Testis (tissue), 3 donors: ENCODE measurements around the gene IL1RAPL1. TPM values are rescaled to one million over a fixed set of nuclear protein-coding genes. Genes with fewer than 3 reads are reported as not detected.

ENCODE experiments used
- DNase-seq: peaks from one replicate; pipeline ENCODE4 v3.0.0-alpha.2; 2019
- H3K27ac ChIP-seq, 2 donors: fragments of 200-600 bp; sonication (generic); one replicate each; pipeline ENCODE4 v1.5.1; 2019
- H3K27me3 ChIP-seq: fragments of 200-600 bp; sonication (generic); one replicate; pipeline ENCODE4 v1.5.1; 2019
- H3K36me3 ChIP-seq: fragments of 200-600 bp; sonication (generic); one replicate; pipeline ENCODE4 v1.5.1; 2017; ENCODE audit warnings: low read depth; ENCODE audit errors: missing control alignments
- H3K4me1 ChIP-seq: fragments of 200-600 bp; sonication (generic); one replicate; pipeline ENCODE4 v1.5.1; 2019
- H3K4me3 ChIP-seq, 2 donors: fragments of 200-600 bp; sonication (generic); one replicate each; pipeline ENCODE4 v1.5.1; 2017 to 2019
- H3K9me3 ChIP-seq: fragments of 200-600 bp; sonication (generic); one replicate; pipeline ENCODE4 v1.5.1; 2017
- POLR2A ChIP-seq: fragments of 450-650 bp; IDR thresholded peaks from one replicate; pipeline ENCODE4 v1.6.1; 2017; ENCODE audit warnings: antibody characterized with exemption, mild to moderate bottlenecking, moderate library complexity
- WGBS, 2 donors: methylation state at CpG; one replicate each; pipeline ENCODE4 v1.1.5; 2018; 5-methylcytosine and 5-hydroxymethylcytosine counted together
- intact Hi-C: fragments of 100-400 bp; cut with DNase I; formaldehyde crosslinking; loops from one replicate; pipeline ENCODE4 v1.15.1; 2023; ENCODE audit warnings: low total_unique reads
- polyA plus RNA-seq: library from polyadenylated mRNA; stranded (reverse); fragments of 350-450 nt; fragmentation: Illumina TruSeq; extraction: RNeasy Lipid Tissue Mini Kit (QIAGEN cat#74804); gene quantifications from one replicate; pipeline ENCODE4 v1.2.3, GENCODE V29; 2014; ENCODE audit warnings: low read depth, low replicate concordance; ENCODE audit not compliant: insufficient read depth
- total RNA-seq, 2 donors: library from RNA; depleted of rRNA; stranded (reverse); fragments of >200 nt; gene quantifications; one replicate each; pipeline ENCODE4 v1.2.3, GENCODE V29; 2016
- TF ChIP-seq, protein P1 (sequence below), 3 experiments: fragments of 450-650 bp in 2 of 3; fragments of 200-600 bp in 1 of 3; sonication (generic) in 1 of 3; IDR thresholded peaks; one replicate each; pipeline ENCODE4 v1.5.1; 2016 to 2019; ENCODE audit warnings: antibody characterized with exemption in 3 of 3, mild to moderate bottlenecking in 2 of 3, moderate library complexity in 1 of 3

IL1RAPL1 gene
- total and polyA plus RNA-seq, 3 donors from 2014 or later = 0.13 to 0.94 (median 0.93) TPM

GRCh38 chrX:29470030-29470429 is 882.8 kb downstream of the IL1RAPL1 start:
- Histone ChIP-seq H3K36me3 (no peaks in the 10 kb centered on the region), H3K4me1 (no peaks in the 10 kb centered on the region), H3K9me3 (no peaks in the 10 kb centered on the region), H3K4me3 (no peak overlapping the region), H3K27me3 (no peaks in the 10 kb centered on the region), H3K27ac (no peak overlapping the region)
- WGBS, 2 donors = 89 to 100% methylated on average over 1 of the region's 1 CpG
- no peak for TF ChIP-seq POLR2A
- intact Hi-C loops = no loop called here
- DNase-seq = no peak

DNA sequence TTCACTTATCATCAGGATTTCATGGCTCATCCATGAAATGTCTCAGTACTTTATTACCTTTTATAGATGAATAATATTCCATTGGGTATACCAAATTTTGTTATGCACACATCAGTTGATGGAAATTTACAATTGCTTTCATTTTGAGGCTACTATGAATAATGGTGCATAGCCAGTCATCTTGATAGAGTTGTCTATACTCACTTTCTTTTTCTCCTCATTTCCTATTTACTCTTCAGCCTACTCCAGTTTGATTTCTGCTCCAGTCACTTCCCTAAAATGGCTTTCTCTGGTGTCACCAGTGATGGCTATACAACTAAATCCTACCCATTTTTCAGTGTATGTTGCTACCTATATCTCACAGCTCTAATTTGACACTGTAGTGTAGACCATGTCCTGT is 884.6 kb downstream of the IL1RAPL1 start:
- no peaks in the 10 kb centered on the region for H3K36me3 ChIP-seq
- no peak for DNase-seq
- no peaks in the 10 kb centered on the region for H3K27me3 ChIP-seq
- no peak overlapping the region for H3K27ac ChIP-seq
- intact Hi-C loops = no loop called here
- no peaks in the 10 kb centered on the region for H3K9me3 ChIP-seq
- no peaks in the 10 kb centered on the region for H3K4me1 ChIP-seq
- H3K4me3 ChIP-seq = no peak overlapping the region
- no peak for TF ChIP-seq POLR2A
- TF ChIP-seq, protein P1, sequence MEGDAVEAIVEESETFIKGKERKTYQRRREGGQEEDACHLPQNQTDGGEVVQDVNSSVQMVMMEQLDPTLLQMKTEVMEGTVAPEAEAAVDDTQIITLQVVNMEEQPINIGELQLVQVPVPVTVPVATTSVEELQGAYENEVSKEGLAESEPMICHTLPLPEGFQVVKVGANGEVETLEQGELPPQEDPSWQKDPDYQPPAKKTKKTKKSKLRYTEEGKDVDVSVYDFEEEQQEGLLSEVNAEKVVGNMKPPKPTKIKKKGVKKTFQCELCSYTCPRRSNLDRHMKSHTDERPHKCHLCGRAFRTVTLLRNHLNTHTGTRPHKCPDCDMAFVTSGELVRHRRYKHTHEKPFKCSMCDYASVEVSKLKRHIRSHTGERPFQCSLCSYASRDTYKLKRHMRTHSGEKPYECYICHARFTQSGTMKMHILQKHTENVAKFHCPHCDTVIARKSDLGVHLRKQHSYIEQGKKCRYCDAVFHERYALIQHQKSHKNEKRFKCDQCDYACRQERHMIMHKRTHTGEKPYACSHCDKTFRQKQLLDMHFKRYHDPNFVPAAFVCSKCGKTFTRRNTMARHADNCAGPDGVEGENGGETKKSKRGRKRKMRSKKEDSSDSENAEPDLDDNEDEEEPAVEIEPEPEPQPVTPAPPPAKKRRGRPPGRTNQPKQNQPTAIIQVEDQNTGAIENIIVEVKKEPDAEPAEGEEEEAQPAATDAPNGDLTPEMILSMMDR (IDR thresholded peaks at IDR 0.05) = no peak

DNA sequence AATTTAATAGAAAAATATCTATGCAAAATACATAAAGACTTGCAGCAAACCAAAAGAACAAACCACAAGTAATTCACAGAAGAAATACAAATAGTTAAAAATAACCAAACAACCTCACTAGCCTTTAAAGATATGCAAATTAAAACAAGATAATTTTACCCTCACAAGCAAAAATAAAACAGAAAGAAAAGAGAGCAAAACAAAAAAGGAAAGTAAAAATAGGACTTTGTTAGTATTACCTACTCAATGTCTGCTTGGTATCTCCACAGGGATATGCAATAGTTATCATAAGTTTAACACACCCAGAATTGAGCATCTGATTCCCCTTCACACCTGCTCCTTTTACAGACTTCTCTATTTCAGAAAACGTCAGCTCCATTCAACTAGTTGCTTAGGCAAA is 890.6 kb downstream of the IL1RAPL1 start:
- Histone ChIP-seq H3K27me3 (no peaks in the 10 kb centered on the region), H3K4me1 (no peaks in the 10 kb centered on the region), H3K36me3 (no peaks in the 10 kb centered on the region), H3K9me3 (no peaks in the 10 kb centered on the region), H3K4me3 (no peak overlapping the region), H3K27ac (no peak overlapping the region)
- intact Hi-C loops = no loop called here
- 37 to 67% methylated on average over 1 of the region's 1 CpG for WGBS, 2 donors
- no peak for DNase-seq
- no peak for TF ChIP-seq POLR2A
- TF ChIP-seq, protein P1 (IDR thresholded peaks at IDR 0.05) = no peak

GRCh38 chrX:29478336-29479069 is 891.3 kb downstream of the IL1RAPL1 start:
- DNase-seq = peak; percentile 41
- H3K27ac ChIP-seq = no peak overlapping the region

GRCh38 chrX:29487214-29487613 is 900.0 kb downstream of the IL1RAPL1 start:
- 89 to 96% methylated on average over 2 of the region's 2 CpGs for WGBS, 2 donors
- Histone ChIP-seq H3K27me3 (no peaks in the 10 kb centered on the region), H3K36me3 (no peaks in the 10 kb centered on the region), H3K4me1 (no peaks in the 10 kb centered on the region), H3K27ac (no peak overlapping the region), H3K9me3 (no peaks in the 10 kb centered on the region), H3K4me3 (no peak overlapping the region)
- DNase-seq = no peak
- no peak for TF ChIP-seq POLR2A
- TF ChIP-seq, protein P1 (IDR thresholded peaks at IDR 0.05) = no peak
- intact Hi-C loops = no loop called here

More at GRCh38 chrX:29478336-29479069, 891.3 kb downstream of the IL1RAPL1 start:
- Histone ChIP-seq H3K27me3 (no peaks in the 10 kb centered on the region), H3K4me3 (no peak overlapping the region), H3K9me3 (no peaks in the 10 kb centered on the region), H3K36me3 (no peaks in the 10 kb centered on the region), H3K4me1 (no peaks in the 10 kb centered on the region)
- intact Hi-C loops = no loop called here
- TF ChIP-seq, protein P1 (IDR thresholded peaks at IDR 0.05) = peak in 1 of 3 experiments; percentile 14
- no peak for TF ChIP-seq POLR2A
- WGBS, 2 donors = 46 to 55% methylated on average over 10 of the region's 10 CpGs
